ENCODE measurements around the gene PNPLA7. TPM values are rescaled to one million over a fixed set of nuclear protein-coding genes. Genes with fewer than 3 reads are reported as not detected.
A peak's percentile ranks its signal among the peaks of the same experiment; 100 is the strongest.

The PNPLA7 gene
- total and polyA plus RNA-seq, 7 donors: 1.2 to 22.3 (median 7.7) TPM

DNA sequence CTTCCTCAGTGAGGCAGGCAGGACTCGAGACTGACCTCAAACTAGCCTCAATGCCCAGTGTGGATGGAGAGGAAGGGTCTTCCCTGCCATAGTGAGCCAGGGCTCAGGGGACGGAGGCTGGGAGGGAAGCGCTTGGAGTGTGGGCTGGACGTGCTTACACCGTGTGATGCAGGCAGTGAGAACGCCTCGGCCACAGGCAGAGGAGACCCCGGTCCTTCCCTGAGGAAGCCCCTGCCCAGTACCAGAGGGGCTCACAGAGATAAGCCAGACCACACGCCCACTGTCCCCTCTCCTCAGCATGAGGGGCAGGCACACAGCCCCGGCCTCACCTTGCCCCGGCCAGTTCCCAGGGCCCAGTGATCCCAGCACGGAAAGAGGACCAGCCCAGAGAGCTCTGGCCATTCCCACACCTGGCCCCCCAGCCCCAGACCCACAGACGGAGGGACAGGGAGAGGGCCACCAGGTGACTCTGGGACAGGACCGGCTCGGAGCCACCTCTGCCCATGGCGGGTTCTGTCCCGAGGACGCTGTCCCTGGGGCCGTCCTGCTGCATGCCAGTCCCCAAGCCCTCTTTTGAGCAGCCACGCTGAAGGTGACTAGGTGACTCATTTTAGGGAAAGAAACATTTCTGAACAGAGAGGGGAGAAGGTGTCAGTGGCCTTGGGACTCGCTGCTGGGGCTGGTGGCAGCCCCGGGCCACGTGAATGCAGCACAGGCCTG lies 85.0 kb downstream of the PNPLA7 start:
- TF ChIP-seq, protein P1, sequence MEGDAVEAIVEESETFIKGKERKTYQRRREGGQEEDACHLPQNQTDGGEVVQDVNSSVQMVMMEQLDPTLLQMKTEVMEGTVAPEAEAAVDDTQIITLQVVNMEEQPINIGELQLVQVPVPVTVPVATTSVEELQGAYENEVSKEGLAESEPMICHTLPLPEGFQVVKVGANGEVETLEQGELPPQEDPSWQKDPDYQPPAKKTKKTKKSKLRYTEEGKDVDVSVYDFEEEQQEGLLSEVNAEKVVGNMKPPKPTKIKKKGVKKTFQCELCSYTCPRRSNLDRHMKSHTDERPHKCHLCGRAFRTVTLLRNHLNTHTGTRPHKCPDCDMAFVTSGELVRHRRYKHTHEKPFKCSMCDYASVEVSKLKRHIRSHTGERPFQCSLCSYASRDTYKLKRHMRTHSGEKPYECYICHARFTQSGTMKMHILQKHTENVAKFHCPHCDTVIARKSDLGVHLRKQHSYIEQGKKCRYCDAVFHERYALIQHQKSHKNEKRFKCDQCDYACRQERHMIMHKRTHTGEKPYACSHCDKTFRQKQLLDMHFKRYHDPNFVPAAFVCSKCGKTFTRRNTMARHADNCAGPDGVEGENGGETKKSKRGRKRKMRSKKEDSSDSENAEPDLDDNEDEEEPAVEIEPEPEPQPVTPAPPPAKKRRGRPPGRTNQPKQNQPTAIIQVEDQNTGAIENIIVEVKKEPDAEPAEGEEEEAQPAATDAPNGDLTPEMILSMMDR (IDR thresholded peaks at IDR 0.05): no peak
- Histone ChIP-seq H3K27me3 (ENCODE audit: insufficient read depth in 3 of 3, low read length in 2 of 3) (no peaks in the 10 kb centered on the region), H3K36me3 (ENCODE audit: insufficient read depth in 1 of 2, low read depth in 1 of 2) (peaks cover 0 to 30% of the 10 kb centered on the region in 2 donors), H3K27ac (no peak overlapping the region), H3K9me3 (no peaks in the 10 kb centered on the region), H3K4me3 (no peak overlapping the region), H3K4me1 (no peaks in the 10 kb centered on the region)
- WGBS, 3 donors: 92 to 94% (median 93%) methylated on average over 22 to 23 of the region's 23 CpGs
- peak in 1 of 2 donors; percentile 42 for DNase-seq
- no peak for ATAC-seq
- intact Hi-C loops (cut with DNase I): no loop called here

DNA sequence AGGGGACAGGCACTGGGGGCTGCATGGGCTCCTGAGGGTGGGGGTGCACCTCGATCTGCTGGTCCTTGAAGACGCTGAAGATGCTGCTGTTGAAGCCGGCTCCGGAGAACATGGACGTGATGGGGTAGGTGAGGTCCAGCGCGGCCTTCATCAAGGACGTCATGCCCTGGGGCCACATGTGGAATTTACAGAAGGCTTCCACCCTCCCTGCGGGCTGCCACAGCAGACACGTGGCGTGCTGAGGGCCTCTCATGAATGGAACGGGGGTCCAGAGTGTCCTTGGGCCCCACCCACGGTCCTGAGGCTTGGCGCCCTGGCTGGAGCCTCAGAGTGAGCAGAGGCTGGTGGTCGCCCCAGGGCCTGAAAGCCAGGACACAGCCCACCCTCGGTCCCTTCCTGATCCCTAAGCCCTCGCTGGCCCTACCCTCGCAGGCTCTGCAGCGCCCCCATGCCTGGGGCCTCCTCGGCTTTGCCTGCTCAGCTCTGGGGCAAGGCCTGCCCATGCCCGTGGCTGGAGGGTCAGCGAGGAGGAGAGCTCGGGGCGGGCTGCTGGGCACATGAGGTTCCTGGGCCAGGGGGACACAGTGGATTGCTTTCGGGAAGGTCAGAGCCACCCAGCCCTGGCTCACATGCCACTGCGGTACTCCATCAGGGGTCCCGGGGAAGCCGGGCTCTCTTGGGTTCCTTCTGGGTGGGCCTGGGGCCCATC lies 85.8 kb downstream of the PNPLA7 start:
- 92 to 95% (median 95%) methylated on average over 27 to 28 of the region's 28 CpGs for WGBS, 3 donors

DNA sequence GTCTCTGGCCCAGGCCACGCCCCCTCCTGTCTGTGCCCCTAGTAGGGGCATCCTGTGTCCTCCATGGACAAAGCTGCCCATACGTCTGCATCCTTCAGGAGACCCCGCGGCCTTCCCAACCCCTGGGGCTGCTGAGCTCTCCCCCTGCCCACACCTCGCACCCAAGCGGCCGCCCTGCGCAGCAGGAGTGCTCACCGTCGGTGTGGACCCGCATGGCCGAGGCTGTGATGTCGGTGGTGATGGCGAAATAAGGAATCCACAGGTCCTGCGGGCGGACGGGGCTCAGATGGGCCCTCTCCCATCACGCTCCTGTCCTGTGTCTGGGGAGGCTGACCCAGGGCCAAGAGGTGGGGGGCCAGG lies 86.3 kb downstream of the PNPLA7 start:
- Histone ChIP-seq H3K4me1 (peaks cover 3% of the 10 kb centered on the region), H3K27me3 (ENCODE audit: insufficient read depth in 3 of 3, low read length in 2 of 3) (no peaks in the 10 kb centered on the region), H3K9me3 (no peaks in the 10 kb centered on the region), H3K27ac (no peak overlapping the region), H3K36me3 (ENCODE audit: insufficient read depth in 1 of 2, low read depth in 1 of 2) (peaks cover 0 to 30% of the 10 kb centered on the region in 2 donors), H3K4me3 (no peak overlapping the region)
- DNase-seq: peak in 1 of 2 donors; percentile 40
- no peak for ATAC-seq
- TF ChIP-seq, protein P1 (IDR thresholded peaks at IDR 0.05): no peak
- intact Hi-C loops (cut with DNase I): no loop called here
- 95 to 97% (median 97%) methylated on average over 18 of the region's 18 CpGs for WGBS, 3 donors

More for the DNA sequence above, 85.8 kb downstream of the PNPLA7 start:
- no peak for ATAC-seq
- Histone ChIP-seq H3K36me3 (ENCODE audit: insufficient read depth in 1 of 2, low read depth in 1 of 2) (peaks cover 0 to 30% of the 10 kb centered on the region in 2 donors), H3K27me3 (ENCODE audit: insufficient read depth in 3 of 3, low read length in 2 of 3) (no peaks in the 10 kb centered on the region), H3K9me3 (no peaks in the 10 kb centered on the region), H3K4me3 (no peak overlapping the region), H3K27ac (no peak overlapping the region), H3K4me1 (peaks cover 3% of the 10 kb centered on the region)
- intact Hi-C loops (cut with DNase I): no loop called here
- TF ChIP-seq, protein P1 (IDR thresholded peaks at IDR 0.05): no peak
- DNase-seq: peak in 1 of 2 donors; percentile 46

DNA sequence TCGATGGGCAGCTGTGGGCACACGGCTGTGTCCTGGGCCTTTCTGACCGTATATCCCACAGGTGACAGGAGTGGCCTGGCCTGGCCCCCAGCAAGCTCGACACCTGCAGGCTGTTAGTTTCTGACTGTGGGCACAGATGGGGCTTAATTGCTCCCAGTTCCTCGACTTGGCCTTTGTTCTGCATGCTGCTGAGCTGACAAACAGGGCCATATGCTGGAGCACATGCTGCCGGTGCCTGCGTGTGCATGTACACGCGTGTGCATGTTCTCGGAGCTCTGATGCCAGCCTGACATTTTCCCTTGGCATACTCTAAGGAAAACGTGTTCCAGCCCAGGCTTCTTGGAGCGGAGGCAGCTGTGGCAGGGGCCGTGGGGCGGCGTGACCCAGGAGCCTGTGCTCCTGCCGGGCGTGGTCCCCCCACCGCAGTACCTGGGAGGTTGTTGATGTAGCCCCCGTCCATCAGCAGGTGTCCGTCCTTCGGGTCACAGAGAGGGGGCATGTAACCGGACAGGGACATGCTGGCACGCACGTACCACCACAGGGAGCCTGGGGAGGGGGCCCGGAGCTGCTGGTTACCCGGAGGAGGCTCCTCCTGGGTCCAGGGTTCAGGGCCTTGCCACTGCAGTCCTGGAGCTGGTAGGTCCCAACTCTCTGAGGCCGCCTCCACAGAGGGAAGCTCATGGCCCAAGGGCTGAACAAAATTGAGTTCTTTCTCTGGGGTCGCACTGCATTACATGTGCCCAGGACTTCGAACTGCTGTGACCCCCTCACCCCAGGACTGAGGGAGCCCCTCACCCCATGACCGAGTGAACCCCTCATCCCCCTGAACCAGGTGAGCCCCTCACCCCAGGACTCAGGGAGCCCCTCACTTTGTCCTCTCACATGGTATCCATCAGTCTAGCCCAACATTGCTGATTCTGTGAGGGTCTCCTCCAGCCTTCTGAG lies 86.9 kb downstream of the PNPLA7 start:
- ATAC-seq (no peak), DNase-seq (peak; percentile 12 to 54)
- TF ChIP-seq, protein P1 (IDR thresholded peaks at IDR 0.05): no peak
- no peak overlapping the region for H3K4me3 ChIP-seq
- WGBS, 3 donors: 89 to 92% (median 91%) methylated on average over 30 of the region's 30 CpGs
- no peaks in the 10 kb centered on the region for H3K9me3 ChIP-seq
- intact Hi-C loops (cut with DNase I): no loop called here
- peaks cover 0 to 30% of the 10 kb centered on the region in 2 donors for H3K36me3 ChIP-seq (ENCODE audit: insufficient read depth in 1 of 2, low read depth in 1 of 2)
- H3K4me1 ChIP-seq: peaks cover 8% of the 10 kb centered on the region
- no peaks in the 10 kb centered on the region for H3K27me3 ChIP-seq (ENCODE audit: insufficient read depth in 3 of 3, low read length in 2 of 3)
- no peak overlapping the region for H3K27ac ChIP-seq

Data from psoas muscle (tissue), 8 donors.